Mesendoderm (in vitro differentiated cells): Measurements from ENCODE around the gene C5orf22. TPM values are rescaled to one million over a fixed set of nuclear protein-coding genes. Genes with fewer than 3 reads are reported as not detected.

Experiments
- DNase-seq: peaks from one replicate; pipeline ENCODE4 v3.0.0; 2013
- H2AK5ac ChIP-seq: 2 replicates; pipeline ENCODE4 v1.6.1; 2013; ENCODE audit warnings: low read length, inconsistent platforms
- H2BK120ac ChIP-seq: 2 replicates; pipeline ENCODE4 v1.6.1; 2013; ENCODE audit warnings: low read depth, mild to moderate bottlenecking, low read length, moderate library complexity, mixed read lengths
- H2BK15ac ChIP-seq: replicated peaks from 2 replicates; pipeline ENCODE4 v1.6.1; 2013; ENCODE audit warnings: low read depth, mild to moderate bottlenecking, moderate library complexity
- H2BK5ac ChIP-seq: 2 replicates; pipeline ENCODE4 v1.6.1; 2013; ENCODE audit warnings: low read length, inconsistent platforms
- H3K18ac ChIP-seq: 2 replicates; pipeline ENCODE4 v1.6.1; 2013; ENCODE audit warnings: mild to moderate bottlenecking, low read length, mixed read lengths
- H3K23ac ChIP-seq: one replicate; pipeline ENCODE4 v1.6.1; 2013; ENCODE audit warnings: low read length
- H3K27ac ChIP-seq: 2 replicates; pipeline ENCODE4 v1.5.1; 2013; ENCODE audit warnings: low read depth, mild to moderate bottlenecking, inconsistent platforms, low read length, moderate library complexity
- H3K27me3 ChIP-seq: 2 replicates; pipeline ENCODE4 v1.6.1; 2013; ENCODE audit warnings: low read length, control low read depth, mild to moderate bottlenecking, inconsistent platforms; ENCODE audit not compliant: insufficient read depth, poor library complexity
- H3K36me3 ChIP-seq: 2 replicates; pipeline ENCODE4 v1.6.1; 2013; ENCODE audit warnings: low read length, inconsistent platforms; ENCODE audit not compliant: control insufficient read depth, insufficient read depth
- H3K4ac ChIP-seq: one replicate; pipeline ENCODE4 v1.6.1; 2013; ENCODE audit warnings: low read depth, mild to moderate bottlenecking, low read length, moderate library complexity
- H3K4me1 ChIP-seq: 2 replicates; pipeline ENCODE4 v1.6.1; 2013; ENCODE audit warnings: low read depth, low read length, inconsistent platforms; ENCODE audit not compliant: control insufficient read depth
- H3K4me2 ChIP-seq: 2 replicates; pipeline ENCODE4 v1.6.1; 2013; ENCODE audit warnings: low read length
- H3K4me3 ChIP-seq: 2 replicates; pipeline ENCODE4 v1.5.1; 2013; ENCODE audit warnings: mild to moderate bottlenecking, low read length
- H3K56ac ChIP-seq: one replicate; pipeline ENCODE4 v1.6.1; 2013; ENCODE audit warnings: low read length
- H3K79me1 ChIP-seq: 2 replicates; pipeline ENCODE4 v1.6.1; 2013; ENCODE audit warnings: low read length, inconsistent platforms
- H3K79me2 ChIP-seq: 2 replicates; pipeline ENCODE4 v1.6.1; 2013; ENCODE audit warnings: mild to moderate bottlenecking, low read length; ENCODE audit not compliant: control insufficient read depth, insufficient read depth
- H3K9ac ChIP-seq: 2 replicates; pipeline ENCODE4 v1.6.1; 2013; ENCODE audit warnings: low read length, inconsistent platforms
- H4K5ac ChIP-seq: one replicate; pipeline ENCODE4 v1.6.1; 2013; ENCODE audit warnings: low read length
- H4K8ac ChIP-seq: one replicate; pipeline ENCODE4 v1.6.1; 2013; ENCODE audit warnings: low read depth, mild to moderate bottlenecking, control low read depth, low read length, moderate library complexity
- WGBS: extraction: QIAGEN DNeasy Blood & Tissue Kit; methylation state at CpG from one replicate; pipeline ENCODE4 v1.1.7; 2013; ENCODE audit warnings: low lambda C conversion rate, missing lambda C conversion rate; ENCODE audit not compliant: insufficient coverage; ENCODE audit errors: extremely low coverage; 5-methylcytosine and 5-hydroxymethylcytosine counted together
- polyA plus RNA-seq, 2 experiments: library from polyadenylated mRNA; stranded (reverse); fragments of 200-250 nt; gene quantifications; one replicate each; pipeline ENCODE4 v1.2.3, GENCODE V29; 2013

Gene C5orf22
- 26.7 TPM for polyA plus RNA-seq (2013, experiment 1 of 2)
- 25.9 TPM for polyA plus RNA-seq (2013, experiment 2 of 2)

- H3K23ac ChIP-seq, result peak within 1 kb of the TSS; percentile 56
- H3K56ac ChIP-seq, result peak within 1 kb of the TSS; percentile 94
- peak within 1 kb of the TSS; percentile 75 for H3K27ac ChIP-seq
- H4K8ac ChIP-seq, result peak within 1 kb of the TSS; percentile 94
- peaks cover 4% of the 10 kb centered on the region for H3K4me1 ChIP-seq
- H3K4ac ChIP-seq, result peak within 1 kb of the TSS; percentile 93
- H3K36me3 ChIP-seq, result peaks cover 3% of the 10 kb centered on the region
- peaks cover 25% of the 10 kb centered on the region for H3K79me2 ChIP-seq
- H2BK15ac ChIP-seq, result no peak within 1 kb of the TSS
- peak within 1 kb of the TSS; percentile 63 for H3K4me2 ChIP-seq
- H4K5ac ChIP-seq, result no peak within 1 kb of the TSS
- no CpG with 5 or more reads among the region's 52 CpGs for WGBS
- H3K9ac ChIP-seq, result peak within 1 kb of the TSS; percentile 92
- H3K79me1 ChIP-seq, result peaks cover 25% of the 10 kb centered on the region
- no peaks in the 10 kb centered on the region for H3K27me3 ChIP-seq
- peak within 1 kb of the TSS; percentile 88 for H3K4me3 ChIP-seq
- peak within 1 kb of the TSS; percentile 77 for H3K18ac ChIP-seq
- no peak within 1 kb of the TSS for H2BK120ac ChIP-seq
- H2AK5ac ChIP-seq, result no peak within 1 kb of the TSS
- peak within 1 kb of the TSS; percentile 84 for H2BK5ac ChIP-seq
- DNase-seq, result peak; percentile 99
Observed at GRCh38 chr5:31531888-31532547, at the start of gene C5orf22, which contains the start of gene DROSHA. TSS of gene C5orf22 (plus strand) at chr5:31532301. CDS start at chr5:31532393, 92 bp downstream. TSS of gene DROSHA (minus strand) at chr5:31532093. CDS start at chr5:31529059, 3,034 bp downstream.

GRCh38 chr5:31485376-31486207 lies 46.5 kb upstream of the C5orf22 start:
- H3K4me2 ChIP-seq, result no peak overlapping the region
- H2AK5ac ChIP-seq, result no peak overlapping the region
- H2BK120ac ChIP-seq, result no peak overlapping the region
- H3K79me2 ChIP-seq, result no peaks in the 10 kb centered on the region
- H4K5ac ChIP-seq, result no peak overlapping the region
- H3K23ac ChIP-seq, result no peak overlapping the region
- H2BK15ac ChIP-seq, result no peak overlapping the region
- no peak overlapping the region for H3K18ac ChIP-seq
- no peak overlapping the region for H2BK5ac ChIP-seq
- no peak overlapping the region for H3K9ac ChIP-seq
- H3K4ac ChIP-seq, result no peak overlapping the region
- peaks cover 6% of the 10 kb centered on the region for H3K36me3 ChIP-seq
- H3K79me1 ChIP-seq, result no peaks in the 10 kb centered on the region
- no peak overlapping the region for H3K56ac ChIP-seq
- H3K4me3 ChIP-seq, result no peak overlapping the region
- no peak for DNase-seq
- no peak overlapping the region for H4K8ac ChIP-seq
- WGBS, result no CpG with 5 or more reads among the region's 7 CpGs
- H3K4me1 ChIP-seq, result no peaks in the 10 kb centered on the region
- no peaks in the 10 kb centered on the region for H3K27me3 ChIP-seq
- H3K27ac ChIP-seq, result no peak overlapping the region

- Histone ChIP-seq H3K36me3 (peaks cover 6% of the 10 kb centered on the region), H2BK15ac (no peak overlapping the region), H2BK120ac (no peak overlapping the region), H3K4me1 (no peaks in the 10 kb centered on the region), H3K23ac (no peak overlapping the region), H3K9ac (no peak overlapping the region), H2AK5ac (no peak overlapping the region), H3K27ac (no peak overlapping the region), H4K5ac (no peak overlapping the region), H3K56ac (no peak overlapping the region), H3K4me2 (no peak overlapping the region), H3K79me2 (no peaks in the 10 kb centered on the region), H4K8ac (no peak overlapping the region), H3K4ac (no peak overlapping the region), H2BK5ac (no peak overlapping the region), H3K18ac (no peak overlapping the region), H3K79me1 (no peaks in the 10 kb centered on the region), H3K27me3 (no peaks in the 10 kb centered on the region), H3K4me3 (no peak overlapping the region)
- no peak for DNase-seq
- WGBS, result no CpG with 5 or more reads among the region's 6 CpGs
Observed at GRCh38 chr5:31486441-31486840, 45.7 kb upstream of the C5orf22 start.

- WGBS, result no CpG with 5 or more reads among the region's 2 CpGs
- no peaks in the 10 kb centered on the region for H3K4me1 ChIP-seq
- no peak overlapping the region for H3K4me2 ChIP-seq
- H2BK120ac ChIP-seq, result no peak overlapping the region
- H4K8ac ChIP-seq, result no peak overlapping the region
- no peaks in the 10 kb centered on the region for H3K79me2 ChIP-seq
- no peaks in the 10 kb centered on the region for H3K79me1 ChIP-seq
- H3K36me3 ChIP-seq, result peaks cover 4% of the 10 kb centered on the region
- no peak overlapping the region for H4K5ac ChIP-seq
- no peak overlapping the region for H3K23ac ChIP-seq
- no peak overlapping the region for H3K18ac ChIP-seq
- H3K4me3 ChIP-seq, result no peak overlapping the region
- no peak overlapping the region for H3K4ac ChIP-seq
- H3K27me3 ChIP-seq, result no peaks in the 10 kb centered on the region
- H3K9ac ChIP-seq, result no peak overlapping the region
- H2BK5ac ChIP-seq, result no peak overlapping the region
- H2AK5ac ChIP-seq, result no peak overlapping the region
- no peak overlapping the region for H3K56ac ChIP-seq
- H3K27ac ChIP-seq, result no peak overlapping the region
- DNase-seq, result no peak
- no peak overlapping the region for H2BK15ac ChIP-seq
Observed at GRCh38 chr5:31487506-31487905, 44.6 kb upstream of the C5orf22 start.

- WGBS, result no CpG with 5 or more reads among the region's 4 CpGs
- H2AK5ac ChIP-seq, result no peak overlapping the region
- H3K79me2 ChIP-seq, result no peaks in the 10 kb centered on the region
- H3K27me3 ChIP-seq, result no peaks in the 10 kb centered on the region
- H2BK120ac ChIP-seq, result no peak overlapping the region
- H2BK5ac ChIP-seq, result no peak overlapping the region
- no peak overlapping the region for H3K27ac ChIP-seq
- H3K4ac ChIP-seq, result no peak overlapping the region
- H3K4me3 ChIP-seq, result no peak overlapping the region
- no peak overlapping the region for H4K5ac ChIP-seq
- H3K36me3 ChIP-seq, result peaks cover 16% of the 10 kb centered on the region
- no peaks in the 10 kb centered on the region for H3K4me1 ChIP-seq
- no peak overlapping the region for H3K23ac ChIP-seq
- DNase-seq, result peak; percentile 69
- H3K4me2 ChIP-seq, result no peak overlapping the region
- no peak overlapping the region for H2BK15ac ChIP-seq
- no peaks in the 10 kb centered on the region for H3K79me1 ChIP-seq
- no peak overlapping the region for H3K9ac ChIP-seq
- no peak overlapping the region for H3K18ac ChIP-seq
- no peak overlapping the region for H4K8ac ChIP-seq
- H3K56ac ChIP-seq, result no peak overlapping the region
Observed at GRCh38 chr5:31492869-31493268, 39.2 kb upstream of the C5orf22 start.
